Measurements from ENCODE around the gene SRMS. TPM values are rescaled to one million over a fixed set of nuclear protein-coding genes. Genes with fewer than 3 reads are reported as not detected.

SRMS gene
- total RNA-seq, 4 donors from 2014 or later, result not detected

GRCh38 chr20:63589261-63590217 lies 42.0 kb upstream of the SRMS start:
- Histone ChIP-seq H3K9me3 (no peaks in the 10 kb centered on the region), H3K27me3 (no peaks in the 10 kb centered on the region), H3K4me3 (no peak overlapping the region), H3K27ac (no peak overlapping the region), H3K36me3 (peaks cover 0 to 78% (median 20%) of the 10 kb centered on the region in 3 donors), H3K4me1 (peaks cover 0 to 17% (median 0%) of the 10 kb centered on the region in 4 donors)
- WGBS, 2 donors, result 81 to 85% methylated on average over 35 to 37 of the region's 38 CpGs
- no peak for DNase-seq (ENCODE audit: low spot score in 2 of 2)
- TF ChIP-seq EP300 (IDR thresholded peaks at IDR 0.05), result no peak
- no peak for TF ChIP-seq CTCF (IDR thresholded peaks at IDR 0.05)

GRCh38 chr20:63588641-63589041 lies 41.1 kb upstream of the SRMS start:
- no peak overlapping the region for H3K4me3 ChIP-seq
- no peaks in the 10 kb centered on the region for H3K9me3 ChIP-seq
- H3K36me3 ChIP-seq, result peaks cover 0 to 70% (median 20%) of the 10 kb centered on the region in 3 donors
- no peaks in the 10 kb centered on the region for H3K27me3 ChIP-seq
- no peak for DNase-seq (ENCODE audit: low spot score in 2 of 2)
- 77 to 86% methylated on average over 10 to 11 of the region's 11 CpGs for WGBS, 2 donors
- peaks cover 0 to 10% (median 0%) of the 10 kb centered on the region in 4 donors for H3K4me1 ChIP-seq
- peak overlapping the region in 1 of 4 donors; percentile 12 for H3K27ac ChIP-seq
- TF ChIP-seq POLR2A (IDR thresholded peaks at IDR 0.05) (no peak), EP300 (IDR thresholded peaks at IDR 0.05) (no peak), CTCF (IDR thresholded peaks at IDR 0.05) (no peak)

GRCh38 chr20:63587776-63588591 lies 40.4 kb upstream of the SRMS start:
- Histone ChIP-seq H3K9me3 (no peaks in the 10 kb centered on the region), H3K4me3 (no peak overlapping the region), H3K4me1 (peaks cover 0 to 12% (median 0%) of the 10 kb centered on the region in 4 donors), H3K27me3 (no peaks in the 10 kb centered on the region), H3K36me3 (peaks cover 0 to 64% (median 20%) of the 10 kb centered on the region in 3 donors), H3K27ac (no peak overlapping the region)
- TF ChIP-seq CTCF (IDR thresholded peaks at IDR 0.05), result no peak
- no peak for TF ChIP-seq POLR2A (IDR thresholded peaks at IDR 0.05)
- no peak for TF ChIP-seq EP300 (IDR thresholded peaks at IDR 0.05)
- no peak for DNase-seq (ENCODE audit: low spot score in 2 of 2)
- WGBS, 2 donors, result 58 to 61% methylated on average over 17 to 19 of the region's 19 CpGs

GRCh38 chr20:63587256-63587655 lies 39.7 kb upstream of the SRMS start:
- Histone ChIP-seq H3K4me3 (no peak overlapping the region), H3K4me1 (peaks cover 0 to 14% (median 0%) of the 10 kb centered on the region in 4 donors), H3K27ac (no peak overlapping the region), H3K36me3 (peaks cover 0 to 57% (median 19%) of the 10 kb centered on the region in 3 donors), H3K9me3 (no peaks in the 10 kb centered on the region), H3K27me3 (no peaks in the 10 kb centered on the region)
- DNase-seq (ENCODE audit: low spot score in 2 of 2), result no peak
- WGBS, 2 donors, result 83 to 87% methylated on average over 12 of the region's 12 CpGs
- TF ChIP-seq EP300 (IDR thresholded peaks at IDR 0.05) (no peak), POLR2A (IDR thresholded peaks at IDR 0.05) (no peak), CTCF (IDR thresholded peaks at IDR 0.05) (no peak)
